Measurements from ENCODE around the gene ART4. TPM values are rescaled to one million over a fixed set of nuclear protein-coding genes. Genes with fewer than 3 reads are reported as not detected.

ART4 gene
- total and polyA plus RNA-seq, 4 donors: 10.5 to 40.7 (median 22.2) TPM

GRCh38 chr12:14827043-14827442, 16.3 kb downstream of the ART4 start:
- TF ChIP-seq RAD21 (IDR thresholded peaks at IDR 0.05): no peak
- no peak for TF ChIP-seq CTCF (IDR thresholded peaks at IDR 0.05; ENCODE audit: low read depth, low read length, missing input control)
- TF ChIP-seq SP1 (IDR thresholded peaks at IDR 0.05): no peak
- no peak for TF ChIP-seq HNF4A (conservative IDR thresholded peaks at IDR 0.05)
- Histone ChIP-seq H3K9ac (ENCODE audit: low read depth in 1 of 2, low read length in 2 of 2) (no peak overlapping the region), H3K9me3 (ENCODE audit: control insufficient read depth in 4 of 4, low read length in 3 of 4) (no peaks in the 10 kb centered on the region), H3K4me1 (ENCODE audit: control insufficient read depth in 4 of 4, insufficient read depth in 4 of 4, low read length in 3 of 4) (peaks cover 0 to 2% (median 1%) of the 10 kb centered on the region in 4 donors), H3K36me3 (ENCODE audit: control insufficient read depth in 4 of 4, insufficient read depth in 3 of 4, low read depth in 1 of 4, low read length in 3 of 4) (peaks cover 0 to 2% (median 0%) of the 10 kb centered on the region in 4 donors), H3K4me3 (ENCODE audit: low read depth in 1 of 3, low read length in 3 of 3) (no peak overlapping the region), H3K27me3 (ENCODE audit: control insufficient read depth in 4 of 4, insufficient read depth in 4 of 4, low read length in 3 of 4) (no peaks in the 10 kb centered on the region), H3K27ac (ENCODE audit: low read depth in 1 of 2, low read length in 2 of 2) (no peak overlapping the region)
- 93% methylated on average over 2 of the region's 2 CpGs for WGBS
- no peak for DNase-seq (ENCODE audit: low spot score)

- Histone ChIP-seq H3K27me3 (ENCODE audit: control insufficient read depth in 4 of 4, insufficient read depth in 4 of 4, low read length in 3 of 4) (no peaks in the 10 kb centered on the region), H3K4me1 (ENCODE audit: control insufficient read depth in 4 of 4, insufficient read depth in 4 of 4, low read length in 3 of 4) (peaks cover 0 to 2% (median 1%) of the 10 kb centered on the region in 4 donors), H3K9ac (ENCODE audit: low read depth in 1 of 2, low read length in 2 of 2) (no peak overlapping the region), H3K9me3 (ENCODE audit: control insufficient read depth in 4 of 4, low read length in 3 of 4) (no peaks in the 10 kb centered on the region), H3K27ac (ENCODE audit: low read depth in 1 of 2, low read length in 2 of 2) (no peak overlapping the region), H3K4me3 (ENCODE audit: low read depth in 1 of 3, low read length in 3 of 3) (no peak overlapping the region), H3K36me3 (ENCODE audit: control insufficient read depth in 4 of 4, insufficient read depth in 3 of 4, low read depth in 1 of 4, low read length in 3 of 4) (peaks cover 0 to 2% (median 0%) of the 10 kb centered on the region in 4 donors)
- TF ChIP-seq HNF4A (conservative IDR thresholded peaks at IDR 0.05) (no peak), GABPA (IDR thresholded peaks at IDR 0.05 in 1 of 2, conservative IDR thresholded peaks at IDR 0.05 in 1 of 2) (no peak), RAD21 (IDR thresholded peaks at IDR 0.05) (no peak), YY1 (IDR thresholded peaks at IDR 0.05) (no peak), SP1 (IDR thresholded peaks at IDR 0.05) (no peak), ATF3 (IDR thresholded peaks at IDR 0.05) (no peak), ZBTB33 (IDR thresholded peaks at IDR 0.05) (no peak), RXRA (IDR thresholded peaks at IDR 0.05) (no peak), JUND (IDR thresholded peaks at IDR 0.05) (no peak), FOXA1 (IDR thresholded peaks at IDR 0.05) (no peak), CTCF (IDR thresholded peaks at IDR 0.05; ENCODE audit: low read depth, low read length, missing input control) (no peak), HNF4G (IDR thresholded peaks at IDR 0.05) (no peak), MAX (IDR thresholded peaks at IDR 0.05) (no peak), TAF1 (conservative IDR thresholded peaks at IDR 0.05) (no peak), EGR1 (IDR thresholded peaks at IDR 0.05; ENCODE audit: low read depth in 2 of 2) (no peak), NR2F2 (IDR thresholded peaks at IDR 0.05) (no peak), REST (IDR thresholded peaks at IDR 0.05) (no peak)
- WGBS: 85% methylated on average over 5 of the region's 5 CpGs
- DNase-seq (ENCODE audit: low spot score): no peak
Observed at GRCh38 chr12:14826491-14826890, 16.8 kb downstream of the ART4 start.
